HepG2 (cell line): Measurements from ENCODE around the gene HSD17B2. TPM values are rescaled to one million over a fixed set of nuclear protein-coding genes. Genes with fewer than 3 reads are reported as not detected.

Experiments
- EED ChIP-seq: sonication (generic); formaldehyde crosslinking; IDR thresholded peaks from 2 replicates; pipeline ENCODE4 v1.5.0; 2020; ENCODE audit warnings: mild to moderate bottlenecking, missing genetic modification reagents
- FOXO4 ChIP-seq: sonication (generic); formaldehyde crosslinking; conservative IDR thresholded peaks from 2 replicates; pipeline ENCODE4 v1.8.1; 2023; ENCODE audit warnings: missing genetic modification reagents
- JDP2 ChIP-seq: sonication (generic); formaldehyde crosslinking; IDR thresholded peaks from 2 replicates; pipeline ENCODE4 v1.8.1; 2022; ENCODE audit warnings: missing genetic modification reagents, borderline replicate concordance
- JUND ChIP-seq: sonication (generic); formaldehyde crosslinking; IDR thresholded peaks from 2 replicates; pipeline ENCODE4 v1.8.0; 2022; ENCODE audit warnings: mild to moderate bottlenecking, missing genetic modification reagents
- MYNN ChIP-seq: sonication (generic); formaldehyde crosslinking; IDR thresholded peaks from 2 replicates; pipeline ENCODE4 v1.4.0; 2020; ENCODE audit warnings: mild to moderate bottlenecking, low read depth, missing genetic modification reagents
- NFATC3 ChIP-seq: sonication (generic); formaldehyde crosslinking; IDR thresholded peaks from 2 replicates; pipeline ENCODE4 v1.5.1; 2020; ENCODE audit warnings: mild to moderate bottlenecking, missing genetic modification reagents
- NFYC ChIP-seq: IDR thresholded peaks from 2 replicates; pipeline ENCODE4 v1.6.1; 2016; ENCODE audit warnings: missing genetic modification reagents, missing compliant biosample characterization
- PAXIP1 ChIP-seq: sonication (generic); formaldehyde crosslinking; conservative IDR thresholded peaks from 2 replicates; pipeline ENCODE4 v1.4.0; 2020; ENCODE audit warnings: mild to moderate bottlenecking, missing genetic modification reagents, moderate library complexity
- PRPF4 ChIP-seq: fragments of 200-400 bp; formaldehyde crosslinking; IDR thresholded peaks from 2 replicates; pipeline ENCODE4 v1.6.1; 2016; ENCODE audit warnings: low read length, low read depth; ENCODE audit not compliant: poor library complexity, severe bottlenecking
- REPIN1 ChIP-seq: sonication (generic); formaldehyde crosslinking; IDR thresholded peaks from 2 replicates; pipeline ENCODE4 v1.8.0; 2022; ENCODE audit warnings: missing genetic modification reagents, low read depth, mild to moderate bottlenecking, borderline replicate concordance
- SAP130 ChIP-seq: IDR thresholded peaks from 2 replicates; pipeline ENCODE4 v1.6.1; 2016; ENCODE audit warnings: low read depth
- SCMH1 ChIP-seq: sonication (generic); formaldehyde crosslinking; IDR thresholded peaks from 2 replicates; pipeline ENCODE4 v1.9.0; 2021; ENCODE audit warnings: missing genetic modification reagents, mild to moderate bottlenecking, borderline replicate concordance
- TEAD3 ChIP-seq: optimal IDR thresholded peaks from 2 replicates; pipeline ENCODE3; 2016; ENCODE audit warnings: borderline replicate concordance
- TFE3 ChIP-seq: IDR thresholded peaks from 2 replicates; pipeline ENCODE4 v1.6.1; 2016
- ZNF143 ChIP-seq: sonication (generic); formaldehyde crosslinking; IDR thresholded peaks from 2 replicates; pipeline ENCODE4 v1.4.0; 2020; ENCODE audit warnings: missing genetic modification reagents
- ZNF33A ChIP-seq: sonication (generic); formaldehyde crosslinking; IDR thresholded peaks from 2 replicates; pipeline ENCODE4 v1.5.1; 2020; ENCODE audit warnings: missing genetic modification reagents, mild to moderate bottlenecking, moderate library complexity, borderline replicate concordance
- ZNF484 ChIP-seq: sonication (generic); formaldehyde crosslinking; IDR thresholded peaks from 2 replicates; pipeline ENCODE4 v1.5.1; 2020; ENCODE audit warnings: mild to moderate bottlenecking, low read depth, missing genetic modification reagents, borderline replicate concordance
- ZNF609 ChIP-seq: sonication (generic); formaldehyde crosslinking; IDR thresholded peaks from 2 replicates; pipeline ENCODE4 v1.4.0; 2020; ENCODE audit warnings: mild to moderate bottlenecking, missing genetic modification reagents, borderline replicate concordance
- polyA plus RNA-seq, 8 experiments: library from polyadenylated mRNA; depleted of rRNA in 3 of 8; stranded (reverse) in 7 of 8; unstranded in 1 of 8; fragments of >200 nt; fragmentation: Illumina TruSeq in 4 of 8; extraction: Trizol in 4 of 8; gene quantifications; 2 replicates each; pipeline versions ENCODE4 v1.2.1 to v1.2.3, GENCODE V29; 2011 to 2016; ENCODE audit warnings: low read depth in 4 of 8, missing spikeins in 1 of 8, mixed read lengths in 1 of 8; ENCODE audit not compliant: insufficient read depth in 1 of 8
- total RNA-seq, 5 experiments: library from RNA; depleted of rRNA; stranded (reverse); fragments of >200 nt; fragmentation: Illumina TruSeq; extraction: Trizol; gene quantifications; 2 replicates each; pipeline ENCODE4 v1.2.3, GENCODE V29; 2016; ENCODE audit warnings: low read depth in 1 of 5

HSD17B2 gene
- total and polyA plus RNA-seq, 2 of the 13 experiments (the other 11 are each of a cell fraction or from before 2014, with no cell fraction given): 26.3 to 69.3 TPM

- TF ChIP-seq ZNF484 (CRISPR knock-in tag): no peak
- no peak for TF ChIP-seq MYNN (CRISPR knock-in tag)
- 0 out of 2 replicates have a peak, but pooled peaks have one; percentile 31 for TF ChIP-seq REPIN1 (CRISPR knock-in tag)
- no peak for TF ChIP-seq TEAD3 (CRISPR knock-in tag)
- no peak for TF ChIP-seq PRPF4
- no peak for TF ChIP-seq ZNF143 (CRISPR knock-in tag)
- peak; percentile 25; the same call in 1 of the 2 replicates for TF ChIP-seq NFYC (CRISPR knock-in tag)
- TF ChIP-seq JDP2: no peak
- TF ChIP-seq ZNF609 (CRISPR knock-in tag): peak; percentile 47; the same call in 1 of the 2 replicates
- no peak for TF ChIP-seq FOXO4
- TF ChIP-seq NFATC3: no peak
- TF ChIP-seq TFE3: no peak
- TF ChIP-seq SCMH1: no peak
- TF ChIP-seq EED (CRISPR knock-in tag): no peak
- no peak for TF ChIP-seq ZNF33A
- TF ChIP-seq PAXIP1: peak; percentile 83
- peak; percentile 56; the same call in 1 of the 2 replicates for TF ChIP-seq SAP130 (CRISPR knock-in tag)
- no peak for TF ChIP-seq JUND (CRISPR knock-in tag)
These were observed 32.2 kb downstream of the HSD17B2 start (continued) for GRCh38 chr16:82067042-82067803.
